Activated CD4-positive, alpha-beta T cell treated with anti-CD3 and anti-CD28 coated beads for 1 hour (primary cell): ENCODE results near the gene PIAS1.
"Not testable (repeated sequence)": the region's sequence is repeated elsewhere in the genome, so short reads cannot be mapped to it uniquely, and the experiment has no call there.

Experiments used
- DNase-seq: peaks from one replicate; pipeline ENCODE4 v3.0.0-alpha.2; 2020

Gene PIAS1

DNA sequence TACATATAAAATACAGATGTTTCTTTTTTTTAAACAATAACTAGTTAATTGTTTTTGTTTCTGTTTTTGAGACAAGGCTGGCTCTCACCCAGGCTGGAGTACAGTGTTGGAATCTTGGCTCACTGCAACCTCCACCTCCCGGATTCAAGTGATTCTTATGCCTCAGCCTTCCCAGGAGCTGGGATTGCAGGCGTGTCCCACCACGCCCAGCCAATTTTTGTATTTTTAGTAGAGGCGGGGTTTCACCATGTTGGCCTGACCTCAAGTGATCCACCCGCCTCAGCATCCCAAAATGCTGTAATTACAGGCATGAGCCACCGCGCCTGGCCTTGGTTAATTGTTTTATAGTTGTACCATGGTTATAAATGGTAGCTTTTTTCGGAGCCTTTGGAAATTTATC lies 72.3 kb downstream of the PIAS1 start:
- no peak for DNase-seq

DNA sequence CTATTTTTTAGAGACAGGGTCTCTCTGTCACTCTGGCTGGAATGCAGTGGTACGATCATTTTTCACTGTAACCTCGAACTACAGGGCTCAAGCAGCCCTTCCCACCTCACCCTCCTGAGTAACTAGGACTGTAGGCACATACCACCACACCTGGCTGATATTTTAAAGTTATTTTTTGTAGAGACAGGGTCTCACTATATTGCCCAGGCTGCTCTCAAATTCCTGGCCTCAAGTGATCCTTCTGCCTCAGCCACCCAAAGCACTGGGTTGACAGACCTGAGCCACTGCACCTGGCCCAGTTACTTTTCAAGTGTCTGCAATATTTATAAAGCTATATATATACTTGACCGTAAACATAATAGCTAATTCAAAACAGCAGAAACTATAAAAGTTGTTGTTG lies 75.0 kb downstream of the PIAS1 start:
- DNase-seq = no peak

DNA sequence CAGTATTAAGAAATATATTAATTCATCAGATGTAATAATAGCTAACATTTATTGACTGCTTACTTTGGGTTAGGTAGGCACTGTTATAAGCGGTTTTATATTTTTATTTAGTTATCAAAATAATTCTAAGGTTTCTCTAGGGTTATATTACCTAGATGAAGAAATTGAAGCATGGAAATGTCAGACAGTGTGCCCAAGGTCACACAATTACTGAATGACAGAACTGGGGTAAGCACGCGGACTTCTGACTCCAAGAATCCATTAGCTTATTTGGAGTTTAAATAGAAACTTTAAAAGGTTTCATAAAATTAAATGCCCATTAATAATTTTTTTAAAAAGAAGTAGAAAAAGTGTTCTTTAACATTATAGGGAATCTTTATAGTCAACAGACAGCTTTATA lies 76.7 kb downstream of the PIAS1 start:
- no peak for DNase-seq

DNA sequence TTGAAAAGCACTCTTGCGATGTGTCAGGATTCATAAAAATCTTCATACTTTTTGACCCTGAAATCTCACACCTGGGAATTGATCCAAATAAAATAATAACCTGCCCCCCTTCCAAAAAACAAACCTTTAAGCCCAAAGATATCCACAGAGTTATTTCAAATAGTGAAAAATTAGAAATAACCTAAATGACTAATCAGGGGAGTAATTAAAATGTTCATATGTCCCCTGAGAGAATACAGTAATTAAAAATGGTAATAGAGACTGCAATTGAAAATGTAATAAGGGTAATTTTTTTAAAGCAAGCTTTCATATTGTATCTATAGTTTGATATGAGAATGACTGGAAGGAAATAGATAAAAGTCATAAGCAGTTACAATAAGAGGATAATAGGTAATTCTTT lies 83.0 kb downstream of the PIAS1 start:
- DNase-seq = no peak

DNA sequence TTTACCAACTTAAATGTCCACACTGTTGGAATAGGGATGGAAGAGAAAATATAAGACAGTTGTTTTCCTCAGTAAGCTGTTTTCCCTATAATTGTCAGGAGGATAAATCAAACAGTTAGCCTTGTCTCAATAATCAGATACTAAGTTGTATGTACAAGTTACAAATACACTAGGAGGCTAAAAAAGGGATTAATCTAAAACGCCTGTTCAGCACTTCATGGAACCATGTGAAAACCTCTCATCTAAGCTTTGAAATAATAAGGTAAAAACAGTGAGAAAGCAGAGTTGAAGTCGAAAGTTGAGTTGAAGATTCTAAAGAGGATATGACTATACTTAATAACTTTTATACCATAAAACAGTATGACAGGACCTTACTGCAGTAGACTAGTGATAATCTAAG lies 89.0 kb downstream of the PIAS1 start:
- no peak for DNase-seq

DNA sequence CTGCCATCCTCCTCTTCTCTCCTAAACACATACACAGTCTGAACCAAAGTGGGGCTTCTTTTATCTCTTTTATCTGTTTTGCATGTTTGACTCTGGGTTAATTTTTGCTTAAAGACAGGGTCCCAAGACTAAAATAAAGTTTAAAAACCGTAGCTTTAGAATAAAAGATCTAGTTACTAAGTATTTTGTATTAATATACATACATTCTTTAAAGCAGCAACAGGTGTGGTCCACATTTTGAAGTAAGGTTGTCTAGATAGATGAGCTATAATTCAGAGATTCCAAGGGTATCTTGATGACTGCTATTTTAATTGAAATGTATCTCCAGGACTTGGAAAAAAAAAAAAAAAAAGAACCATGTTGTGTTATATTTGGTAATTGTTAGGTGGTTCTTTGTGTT lies 89.7 kb downstream of the PIAS1 start:
- no peak for DNase-seq

DNA sequence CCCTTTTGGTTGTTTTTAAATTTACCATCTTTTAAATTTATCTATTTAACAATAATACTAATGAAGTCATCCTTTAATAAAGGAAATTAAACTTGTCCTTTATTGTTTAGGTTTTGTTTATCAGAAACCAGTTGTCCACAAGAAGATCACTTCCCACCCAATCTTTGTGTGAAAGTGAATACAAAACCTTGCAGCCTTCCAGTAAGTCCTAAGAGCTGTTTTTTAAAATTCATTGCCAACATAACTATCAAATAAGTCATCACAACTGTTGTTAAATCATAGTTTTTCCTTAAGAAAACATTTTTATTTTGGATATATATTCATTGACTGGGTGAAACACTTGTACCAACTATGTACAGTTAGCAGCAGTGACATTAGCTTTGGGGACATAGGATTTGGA lies 91.6 kb downstream of the PIAS1 start:
- no peak for DNase-seq

DNA sequence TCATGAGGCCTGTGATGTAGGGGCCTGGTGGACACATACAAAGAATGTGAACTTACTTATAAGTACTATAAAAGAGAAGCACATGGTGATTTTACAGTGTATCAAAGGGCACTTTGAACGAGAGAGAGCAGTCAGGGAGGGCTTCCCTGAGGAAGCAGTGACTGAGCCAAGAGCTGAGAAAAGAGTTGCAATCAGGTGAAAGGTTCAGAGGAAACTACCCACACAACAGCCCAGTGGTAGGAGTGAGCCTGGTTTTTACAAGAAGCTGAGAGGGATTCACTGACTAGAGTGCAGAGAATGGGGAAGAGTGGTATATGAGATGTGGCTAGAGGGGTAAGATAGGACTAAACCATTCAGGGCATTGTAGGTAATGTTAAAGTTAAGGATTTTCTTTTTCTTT lies 93.9 kb downstream of the PIAS1 start:
- no peak for DNase-seq

DNA sequence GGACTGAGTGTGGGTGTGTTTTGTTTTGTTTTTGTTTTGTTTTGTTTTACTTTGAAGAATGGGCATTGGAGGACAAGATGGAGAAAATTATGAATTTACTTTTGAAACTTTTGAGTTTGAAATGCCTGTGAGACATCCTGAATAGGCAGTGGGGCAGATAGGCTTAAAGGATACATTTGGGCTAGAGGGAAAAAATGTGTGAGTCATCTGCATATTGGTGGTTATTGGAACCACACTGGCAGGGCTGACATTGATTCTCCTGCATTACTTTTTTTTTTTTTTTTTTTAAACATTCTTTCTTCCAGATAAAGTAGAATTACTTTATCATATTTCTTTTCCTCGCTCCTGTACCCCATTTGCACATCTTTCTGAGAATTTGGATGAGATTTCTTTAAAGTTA lies 94.9 kb downstream of the PIAS1 start:
- no peak for DNase-seq

DNA sequence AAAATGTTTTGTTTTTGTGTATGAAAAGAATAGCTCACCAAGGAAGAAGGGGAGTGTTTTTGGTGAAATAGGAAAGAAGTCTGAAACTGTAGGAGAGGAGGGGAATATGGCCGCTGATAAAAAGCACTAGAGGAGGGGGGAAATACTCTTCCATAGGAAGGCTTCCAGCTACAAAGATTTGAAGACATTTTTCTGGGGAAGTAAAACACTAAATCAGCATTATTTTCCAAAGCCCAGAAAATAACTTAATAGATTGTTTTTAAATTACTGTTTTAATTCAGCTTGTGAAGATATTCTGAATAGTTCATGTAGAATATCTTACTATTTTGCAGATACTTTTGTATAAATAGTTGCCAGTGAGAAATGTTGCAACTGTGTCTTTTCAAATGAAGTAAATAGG lies 96.1 kb downstream of the PIAS1 start:
- no peak for DNase-seq

DNA sequence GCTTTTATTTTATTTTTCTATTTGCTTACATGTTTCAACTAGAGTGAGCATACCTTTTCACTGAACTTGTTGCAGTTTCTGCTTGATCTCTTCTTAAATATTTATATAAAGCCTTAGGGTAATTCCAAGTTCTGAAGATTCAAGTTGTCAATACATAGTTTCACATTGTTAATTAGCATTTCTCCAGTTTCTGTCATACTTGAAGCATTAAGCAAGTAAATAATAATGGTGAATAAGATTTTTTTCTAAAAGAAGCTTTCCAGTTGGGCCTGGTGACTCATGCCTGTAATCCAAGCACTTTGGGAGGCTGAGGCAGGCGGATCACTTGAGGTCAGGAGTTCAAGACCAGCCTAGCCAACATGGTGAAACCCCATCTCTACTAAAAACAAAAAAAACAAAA lies 97.2 kb downstream of the PIAS1 start:
- no peak for DNase-seq

DNA sequence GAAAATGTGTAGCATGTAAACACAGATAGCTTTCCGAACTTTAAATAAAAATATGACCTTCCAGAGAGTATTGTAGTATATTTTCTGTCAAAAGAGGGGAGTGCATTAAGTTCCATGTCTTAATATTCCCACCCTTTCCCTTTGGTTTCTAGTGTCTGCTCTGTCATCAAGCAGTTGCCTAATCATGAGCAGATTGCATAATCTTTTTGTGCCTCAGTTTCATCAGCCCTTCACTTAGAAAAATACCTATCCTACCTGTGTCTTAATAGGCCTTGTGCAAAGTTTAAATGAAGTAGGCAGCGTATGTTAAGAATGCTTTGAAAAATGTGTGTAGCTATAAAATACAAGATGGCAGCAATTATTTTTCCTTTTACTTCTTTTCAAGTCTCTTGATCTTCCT lies 98.2 kb downstream of the PIAS1 start:
- no peak for DNase-seq

DNA sequence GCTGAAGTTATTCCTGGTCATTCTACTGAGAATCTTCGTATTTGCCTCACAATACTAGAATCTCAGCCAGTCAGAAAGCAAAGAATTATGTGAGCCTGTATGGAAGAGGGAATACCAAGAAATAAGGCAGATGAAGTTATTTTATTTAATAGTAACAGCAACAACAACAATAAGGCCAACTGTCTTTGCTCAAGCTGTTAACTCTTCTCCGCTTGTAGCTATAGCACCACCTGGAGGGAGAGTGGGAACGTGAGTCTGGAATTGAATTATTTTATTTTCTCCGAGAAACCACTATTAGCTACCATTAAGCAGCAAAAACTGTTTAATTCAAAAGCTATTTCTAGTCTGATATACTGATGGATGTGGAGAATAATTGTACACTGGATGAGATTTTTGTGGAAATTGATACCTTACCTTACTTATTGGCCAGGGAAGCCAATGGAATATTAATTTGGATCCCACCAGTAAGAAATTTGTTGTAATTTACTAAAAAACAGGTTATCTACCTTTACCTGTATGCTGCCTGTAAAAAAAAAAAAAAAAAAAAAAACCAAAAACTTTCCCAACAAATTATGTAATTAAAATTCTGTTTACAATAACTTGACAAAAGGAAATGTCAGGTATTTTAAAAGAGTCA lies 100.9 kb downstream of the PIAS1 start:
- DNase-seq = no peak

DNA sequence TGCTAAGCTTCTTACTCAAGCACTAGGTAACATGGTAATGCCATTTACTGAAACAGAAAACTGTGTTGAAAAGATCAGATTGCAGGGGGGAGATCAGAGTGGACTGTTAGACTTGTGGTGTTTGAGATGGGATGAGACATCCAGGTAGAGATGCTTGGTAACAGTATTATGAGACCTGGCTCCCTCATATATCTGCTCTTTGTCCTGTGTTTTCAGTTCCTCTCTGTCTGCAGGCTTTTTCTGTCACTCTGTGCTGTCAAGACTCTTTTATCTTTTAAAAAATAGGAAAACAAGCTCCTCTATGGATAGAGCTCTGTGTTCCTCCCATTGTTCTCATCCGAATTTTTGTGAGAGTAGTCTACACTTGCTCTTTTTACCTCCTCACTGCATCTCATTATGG lies 103.0 kb downstream of the PIAS1 start:
- DNase-seq = no peak

DNA sequence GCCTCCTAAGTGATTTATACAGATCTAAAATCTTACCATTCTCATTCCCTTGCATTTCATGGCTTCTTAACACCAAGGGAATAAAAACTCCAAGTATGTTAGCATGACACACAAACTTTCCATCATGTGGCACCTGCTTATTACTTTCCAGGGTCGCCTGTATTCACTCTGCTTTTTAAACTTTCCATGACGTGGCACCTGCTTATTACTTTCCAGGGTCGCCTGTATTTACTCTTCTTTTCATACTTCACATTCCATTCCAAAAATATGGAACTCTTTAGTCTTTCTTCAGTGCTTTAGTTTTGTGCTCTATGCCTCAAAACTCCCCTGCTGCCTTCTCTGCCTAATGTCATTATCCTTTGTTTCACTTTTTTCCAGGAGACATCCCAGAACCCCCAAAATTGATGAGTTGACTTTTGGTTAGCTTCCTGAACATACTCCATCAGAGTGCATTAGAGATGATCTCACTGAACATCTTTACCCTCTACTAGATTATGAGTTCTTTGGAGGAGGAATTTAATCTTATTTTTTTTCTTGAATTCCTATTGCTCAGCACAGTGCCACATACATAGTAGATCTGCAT lies 104.0 kb downstream of the PIAS1 start:
- DNase-seq = no peak

DNA sequence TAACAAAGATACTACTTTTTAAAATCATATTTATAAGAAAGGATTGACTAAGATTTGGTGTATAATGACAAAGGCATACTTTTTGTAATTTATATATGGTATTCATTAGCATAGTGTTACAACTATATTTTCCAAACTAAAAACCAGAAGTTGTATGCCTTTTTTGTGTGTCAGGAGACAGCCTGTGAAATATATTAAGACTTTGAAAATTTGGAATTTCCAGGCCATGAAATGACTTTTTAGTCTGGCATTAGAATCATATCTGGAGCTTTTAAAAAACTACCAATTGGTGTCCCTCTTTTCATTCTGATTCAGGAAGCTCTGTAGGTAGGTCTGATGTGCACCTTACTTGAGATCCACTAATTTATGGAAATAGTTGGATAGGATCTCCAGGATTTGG lies 109.1 kb downstream of the PIAS1 start:
- no peak for DNase-seq

DNA sequence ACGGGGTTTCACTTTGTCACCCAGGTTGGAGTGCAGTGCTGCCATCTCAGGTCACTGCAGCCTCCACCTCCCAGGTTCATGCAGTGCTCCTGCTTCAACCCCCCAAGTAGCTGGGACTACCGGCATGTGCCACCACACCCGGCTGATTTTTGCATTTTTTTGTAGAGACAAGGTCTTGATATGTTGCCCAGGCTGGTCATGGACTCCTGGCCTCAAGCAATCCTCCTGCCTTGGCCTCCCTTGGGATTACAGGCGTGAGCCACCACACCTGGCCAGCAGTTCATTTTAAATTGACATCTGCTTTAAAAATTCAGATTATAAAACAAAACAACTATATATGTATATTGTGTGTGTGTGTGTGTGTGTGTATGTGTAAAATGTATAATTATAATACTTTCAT lies 112.7 kb downstream of the PIAS1 start:
- DNase-seq = no peak

DNA sequence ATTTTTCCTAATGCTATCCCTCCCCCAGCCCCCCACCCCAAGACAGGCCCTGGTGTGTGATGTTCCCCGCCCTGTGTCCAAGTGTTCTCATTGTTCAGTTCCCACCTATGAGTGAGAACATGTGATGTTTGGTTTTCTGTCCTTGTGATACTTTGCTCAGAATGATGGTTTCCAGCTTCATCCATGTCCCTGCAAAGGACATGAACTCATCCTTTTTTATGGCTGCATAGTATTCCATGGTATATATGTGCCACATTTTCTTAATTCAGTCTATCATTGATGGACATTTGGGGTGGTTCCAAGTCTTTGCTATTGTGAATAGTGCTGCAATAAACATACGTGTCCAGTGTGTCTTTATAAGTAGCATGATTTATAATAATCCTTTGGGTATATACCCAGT lies 117.9 kb downstream of the PIAS1 start:
- DNase-seq = not testable (repeated sequence)

DNA sequence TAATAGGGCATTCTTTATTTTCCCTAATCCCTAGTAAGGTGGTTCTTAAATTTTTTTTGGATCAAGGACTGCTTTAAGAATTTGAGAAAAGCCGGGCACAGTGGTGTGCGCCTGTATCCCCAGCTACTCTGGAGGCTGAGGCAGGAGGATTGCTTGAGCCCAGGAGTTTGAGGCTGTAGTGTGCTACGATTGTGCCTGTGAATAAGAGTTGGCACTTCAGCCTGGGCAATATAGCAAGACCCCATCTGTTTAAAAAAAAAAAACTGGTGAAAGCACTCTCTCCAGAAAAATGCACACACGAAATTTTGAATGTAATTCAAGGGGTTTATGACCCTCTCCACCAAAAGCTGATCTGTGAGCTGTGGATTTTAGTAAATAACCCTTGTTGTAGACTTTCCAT lies 119.0 kb downstream of the PIAS1 start:
- no peak for DNase-seq

DNA sequence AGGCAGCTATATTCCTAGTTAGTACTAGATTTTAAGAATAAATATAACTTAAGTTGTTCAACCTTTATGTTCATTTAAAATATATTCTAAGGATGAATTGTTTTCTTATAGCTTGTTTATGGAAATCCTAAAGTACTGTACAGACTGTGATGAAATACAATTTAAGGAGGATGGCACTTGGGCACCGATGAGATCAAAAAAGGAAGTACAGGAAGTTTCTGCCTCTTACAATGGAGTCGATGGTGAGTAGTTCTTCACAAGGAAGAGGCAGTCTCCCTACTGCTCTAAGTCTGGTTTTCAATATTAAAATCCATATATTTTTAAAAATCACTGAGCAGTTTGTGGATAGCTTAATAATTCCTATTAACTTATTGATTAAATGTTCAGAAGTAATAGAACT lies 121.4 kb downstream of the PIAS1 start:
- DNase-seq = no peak

DNA sequence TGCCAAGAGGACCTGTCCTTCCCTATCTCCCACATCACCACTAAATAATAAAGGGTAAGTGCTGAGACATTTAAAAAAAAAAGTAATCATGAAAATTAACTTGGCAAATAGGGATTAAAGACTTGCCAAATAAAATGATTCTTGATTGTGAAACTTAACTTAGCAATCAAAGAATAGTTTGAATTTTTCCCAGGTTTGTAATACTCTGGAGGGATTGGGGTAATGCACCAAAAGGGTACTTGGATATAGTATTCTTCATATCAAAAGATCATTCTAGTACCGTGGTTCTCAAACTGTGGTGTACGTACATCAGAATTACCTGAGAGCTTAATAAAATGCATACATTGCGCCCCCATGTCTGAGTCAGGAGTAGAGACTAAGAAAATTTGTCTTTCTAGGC lies 122.5 kb downstream of the PIAS1 start:
- DNase-seq = no peak

DNA sequence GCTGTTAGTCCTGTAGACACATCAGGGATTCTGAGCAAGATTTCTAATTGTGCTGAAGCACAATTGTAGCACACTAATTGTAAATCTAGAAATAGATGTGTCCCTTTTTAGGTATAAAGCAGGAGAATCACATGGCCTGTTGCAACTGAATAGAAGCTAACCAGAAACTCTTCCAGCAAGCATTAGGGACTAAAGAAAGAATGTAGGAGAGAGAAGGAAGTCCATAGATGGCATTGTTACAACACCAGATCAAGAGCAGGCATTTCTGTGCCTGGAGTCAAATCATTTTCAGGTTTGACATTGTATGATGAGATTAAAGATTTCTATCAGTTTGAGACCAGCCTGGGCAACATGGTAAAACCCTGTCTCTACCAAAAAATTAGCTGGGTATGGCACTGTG lies 123.6 kb downstream of the PIAS1 start:
- no peak for DNase-seq

DNA sequence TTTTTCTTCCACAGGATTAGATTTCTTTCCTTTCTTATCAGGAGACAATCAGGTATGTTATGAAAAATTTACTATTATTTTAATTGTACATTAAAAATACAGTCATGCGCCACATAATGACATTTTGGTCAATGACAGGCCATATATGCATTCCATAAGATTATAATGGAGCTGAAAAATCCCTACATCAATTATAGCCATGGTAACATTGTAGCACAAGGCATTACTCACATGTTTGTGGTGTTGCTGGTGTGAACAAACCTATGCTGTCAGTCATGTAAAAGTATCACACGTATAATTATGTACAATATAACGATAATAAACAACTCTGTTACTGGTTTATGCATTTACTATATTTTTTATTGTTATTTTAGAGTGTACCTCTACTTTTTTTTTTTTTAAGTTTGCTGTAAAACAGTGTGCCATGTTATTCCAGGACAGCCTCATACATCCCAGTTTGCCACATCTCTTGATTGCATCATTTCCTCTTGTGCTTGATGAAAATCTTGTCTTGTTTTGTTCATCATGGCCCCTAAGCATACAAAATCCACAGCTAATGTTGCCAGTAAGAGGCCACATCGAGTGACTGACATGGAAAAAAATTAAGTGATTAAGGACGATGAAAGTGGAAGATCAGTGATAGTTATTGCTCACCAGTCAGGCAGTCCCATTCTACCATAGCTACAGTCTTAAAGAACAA lies 129.7 kb downstream of the PIAS1 start:
- no peak for DNase-seq

DNA sequence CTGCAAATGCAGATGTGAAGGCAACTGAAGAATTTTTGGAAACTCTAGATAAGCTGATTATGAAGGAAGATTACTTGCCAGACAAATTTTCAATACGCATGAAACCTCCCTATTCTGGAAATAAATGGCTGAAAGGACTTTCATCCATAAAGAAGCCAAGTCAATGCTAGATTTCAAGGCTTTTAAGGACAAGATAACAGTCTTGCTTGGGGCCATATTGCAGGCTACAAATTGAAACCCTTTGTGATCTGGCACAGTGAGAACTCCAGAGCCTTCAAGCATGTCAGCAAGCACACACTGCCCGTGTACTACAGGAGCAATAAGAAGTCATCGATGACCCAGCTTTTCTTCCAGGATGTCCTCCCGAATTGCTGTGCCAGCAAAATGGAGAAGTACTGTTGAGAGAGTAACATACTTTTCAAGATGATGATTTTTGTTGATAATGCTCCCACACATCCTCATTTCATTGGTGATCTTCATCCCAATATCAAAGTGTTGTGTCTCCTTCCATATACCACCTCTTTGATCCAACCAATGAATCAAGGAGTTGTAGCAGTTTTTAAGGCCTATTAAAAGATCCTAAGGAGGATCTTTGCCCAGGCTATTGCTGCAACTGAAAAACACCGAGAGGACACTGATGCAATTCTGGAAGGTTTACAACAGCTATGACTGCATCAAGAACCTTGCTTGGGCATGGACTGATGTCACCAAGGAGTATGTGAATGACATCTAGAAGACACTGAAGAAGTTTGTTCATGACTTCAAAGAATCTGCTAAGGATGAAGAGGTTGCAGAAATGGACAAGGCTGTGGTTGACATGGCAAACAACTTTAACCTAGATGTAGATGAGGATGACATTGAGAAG lies 130.7 kb downstream of the PIAS1 start:
- DNase-seq = no peak
